Measurements from ENCODE around the gene PDSS2.

Gene PDSS2

GRCh38 chr6:107192830-107193229 is 266.5 kb downstream of the PDSS2 start:
- no peaks in the 10 kb centered on the region for H4K20me1 ChIP-seq (ENCODE audit: insufficient read depth, low read length)
- H3K27ac ChIP-seq (ENCODE audit: low read depth, low read length, poor library complexity, severe bottlenecking) = no peak overlapping the region
- no peaks in the 10 kb centered on the region for H3K36me3 ChIP-seq (ENCODE audit: insufficient read depth, low read length)
- no peaks in the 10 kb centered on the region for H3K4me1 ChIP-seq (ENCODE audit: insufficient read depth, low read length, severe bottlenecking)
- H3K27me3 ChIP-seq (ENCODE audit: insufficient read depth, low read length) = no peaks in the 10 kb centered on the region
- H3K9ac ChIP-seq (ENCODE audit: low read length) = no peak overlapping the region
- H3K4me3 ChIP-seq (ENCODE audit: low read depth, low read length, poor library complexity, severe bottlenecking) = no peak overlapping the region
- H3K4me2 ChIP-seq (ENCODE audit: low read length) = no peak overlapping the region
- no peaks in the 10 kb centered on the region for H3K9me2 ChIP-seq (ENCODE audit: low read depth, low read length)
- no peak for TF ChIP-seq EZH2 (IDR thresholded peaks at IDR 0.05; ENCODE audit: borderline replicate concordance, low read length)
- TF ChIP-seq CTCF (IDR thresholded peaks at IDR 0.05; ENCODE audit: low read length) = no peak
- no peaks in the 10 kb centered on the region for H3K9me3 ChIP-seq (ENCODE audit: low read length)
- no peaks in the 10 kb centered on the region for H3F3A ChIP-seq (ENCODE audit: insufficient read depth, low read length)
- no peak overlapping the region for H2AFZ ChIP-seq (ENCODE audit: low read length)
- H3K79me2 ChIP-seq (ENCODE audit: insufficient read depth, low read length) = no peaks in the 10 kb centered on the region

DNA sequence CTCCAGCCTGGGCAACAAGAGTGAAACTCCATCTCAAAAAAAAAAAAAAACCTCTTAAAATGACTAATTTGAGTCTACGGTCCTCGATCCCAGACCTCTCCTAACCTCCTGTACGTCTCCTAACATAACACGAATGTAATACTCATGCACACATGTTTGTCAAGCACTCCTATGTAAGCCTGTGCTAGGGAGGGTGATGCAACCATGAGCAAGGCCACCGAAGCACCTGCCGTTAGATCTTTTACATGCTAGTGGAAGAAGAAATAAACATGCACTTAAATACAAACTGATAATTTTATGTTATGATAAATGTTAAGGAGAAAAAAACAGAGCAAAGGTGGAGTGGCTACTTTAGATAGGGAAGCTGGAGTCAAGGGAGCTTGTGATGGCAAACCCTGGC is 271.7 kb downstream of the PDSS2 start:
- no peaks in the 10 kb centered on the region for H3K27me3 ChIP-seq (ENCODE audit: insufficient read depth, low read length)
- H3K9me3 ChIP-seq (ENCODE audit: low read length) = no peaks in the 10 kb centered on the region
- H3K27ac ChIP-seq (ENCODE audit: low read depth, low read length, poor library complexity, severe bottlenecking) = no peak overlapping the region
- no peak overlapping the region for H2AFZ ChIP-seq (ENCODE audit: low read length)
- no peak overlapping the region for H3K4me3 ChIP-seq (ENCODE audit: low read depth, low read length, poor library complexity, severe bottlenecking)
- no peak overlapping the region for H3K4me2 ChIP-seq (ENCODE audit: low read length)
- H3F3A ChIP-seq (ENCODE audit: insufficient read depth, low read length) = no peaks in the 10 kb centered on the region
- no peaks in the 10 kb centered on the region for H4K20me1 ChIP-seq (ENCODE audit: insufficient read depth, low read length)
- H3K9ac ChIP-seq (ENCODE audit: low read length) = no peak overlapping the region
- H3K79me2 ChIP-seq (ENCODE audit: insufficient read depth, low read length) = no peaks in the 10 kb centered on the region
- peaks cover 4% of the 10 kb centered on the region for H3K4me1 ChIP-seq (ENCODE audit: insufficient read depth, low read length, severe bottlenecking)
- no peaks in the 10 kb centered on the region for H3K36me3 ChIP-seq (ENCODE audit: insufficient read depth, low read length)
- TF ChIP-seq CTCF (IDR thresholded peaks at IDR 0.05; ENCODE audit: low read length) (no peak), EZH2 (IDR thresholded peaks at IDR 0.05; ENCODE audit: borderline replicate concordance, low read length) (no peak)
- H3K9me2 ChIP-seq (ENCODE audit: low read depth, low read length) = no peaks in the 10 kb centered on the region

DNA sequence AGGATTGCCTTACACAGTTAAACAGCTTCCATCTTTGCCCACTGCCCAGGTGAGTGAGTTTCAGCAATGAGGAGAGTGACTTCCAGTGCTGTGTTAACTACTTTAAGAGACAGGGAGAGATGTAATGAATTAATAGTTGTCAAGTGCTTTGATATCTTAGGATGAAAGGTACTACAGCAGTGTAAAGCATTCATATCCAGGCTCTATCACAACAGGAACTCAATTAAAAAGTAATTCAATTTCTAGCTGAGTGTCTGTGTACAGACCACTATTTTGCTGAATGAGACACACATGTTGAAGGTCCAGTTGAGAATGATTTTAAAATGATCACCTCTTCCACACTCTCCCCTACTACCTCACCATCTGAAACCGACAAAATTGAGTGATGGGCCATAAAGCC is 273.3 kb downstream of the PDSS2 start:
- no peak overlapping the region for H2AFZ ChIP-seq (ENCODE audit: low read length)
- no peak overlapping the region for H3K27ac ChIP-seq (ENCODE audit: low read depth, low read length, poor library complexity, severe bottlenecking)
- no peaks in the 10 kb centered on the region for H3K27me3 ChIP-seq (ENCODE audit: insufficient read depth, low read length)
- no peak overlapping the region for H3K4me3 ChIP-seq (ENCODE audit: low read depth, low read length, poor library complexity, severe bottlenecking)
- H3F3A ChIP-seq (ENCODE audit: insufficient read depth, low read length) = no peaks in the 10 kb centered on the region
- H3K9ac ChIP-seq (ENCODE audit: low read length) = no peak overlapping the region
- no peaks in the 10 kb centered on the region for H3K36me3 ChIP-seq (ENCODE audit: insufficient read depth, low read length)
- no peaks in the 10 kb centered on the region for H3K9me2 ChIP-seq (ENCODE audit: low read depth, low read length)
- H3K4me1 ChIP-seq (ENCODE audit: insufficient read depth, low read length, severe bottlenecking) = peaks cover 4% of the 10 kb centered on the region
- no peak overlapping the region for H3K4me2 ChIP-seq (ENCODE audit: low read length)
- TF ChIP-seq CTCF (IDR thresholded peaks at IDR 0.05; ENCODE audit: low read length) (no peak), EZH2 (IDR thresholded peaks at IDR 0.05; ENCODE audit: borderline replicate concordance, low read length) (no peak)
- no peaks in the 10 kb centered on the region for H3K9me3 ChIP-seq (ENCODE audit: low read length)
- H3K79me2 ChIP-seq (ENCODE audit: insufficient read depth, low read length) = no peaks in the 10 kb centered on the region
- no peaks in the 10 kb centered on the region for H4K20me1 ChIP-seq (ENCODE audit: insufficient read depth, low read length)

Measured in OCI-LY1 (cell line).